GM23248 (cell line): Measurements from ENCODE around the gene PSMB10.

ENCODE experiments used
- EZH2 ChIP-seq: fragments of 200-600 bp; sonication (generic); IDR thresholded peaks from 2 replicates; pipeline ENCODE4 v1.6.1; 2018; ENCODE audit warnings: antibody characterized with exemption, mild to moderate bottlenecking; ENCODE audit not compliant: insufficient read depth, poor library complexity, severe bottlenecking
- EZH2phosphoT487 ChIP-seq: fragments of 200-600 bp; sonication (generic); IDR thresholded peaks from 2 replicates; pipeline ENCODE4 v1.6.1; 2018; ENCODE audit warnings: antibody characterized with exemption, moderate library complexity, mild to moderate bottlenecking, low read depth; ENCODE audit not compliant: insufficient read depth

- TF ChIP-seq EZH2: no peak
- no peak for TF ChIP-seq EZH2phosphoT487
Measured at GRCh38 chr16:67933805-67934204, 2.8 kb downstream of the PSMB10 start.
